Measurements from ENCODE around the gene GPR156. TPM values are rescaled to one million over a fixed set of nuclear protein-coding genes. Genes with fewer than 3 reads are reported as not detected.

The GPR156 gene
- total RNA-seq, 1 experiment from 2014 or later = 2.8 TPM

GRCh38 chr3:120214176-120214575 lies 70.8 kb downstream of the GPR156 start:
- DNase-seq = no peak
- H3K4me2 ChIP-seq = no peak overlapping the region
- POLR2A ChIA-PET (ENCODE audit: unreplicated experiment) = no interaction called here
- no peaks in the 10 kb centered on the region for H3K9me2 ChIP-seq (ENCODE audit: insufficient read depth)
- intact Hi-C loops (cut with micrococcal nuclease; ENCODE audit: unreplicated experiment) = no loop called here
- no peak overlapping the region for H3K4me3 ChIP-seq
- no peaks in the 10 kb centered on the region for H3K9me3 ChIP-seq (ENCODE audit: insufficient read depth, low read depth)
- TF ChIP-seq EZH2 (IDR thresholded peaks at IDR 0.05; ENCODE audit: low read depth) (no peak), CTCF (conservative IDR thresholded peaks at IDR 0.05) (no peak)
- H3K79me2 ChIP-seq (ENCODE audit: low read depth) = no peaks in the 10 kb centered on the region
- no peaks in the 10 kb centered on the region for H3K36me3 ChIP-seq (ENCODE audit: low read depth)
- no peaks in the 10 kb centered on the region for H3F3A ChIP-seq (ENCODE audit: insufficient read depth, low read depth)
- BruUV-seq (replicated peaks) = no TSS peak
- no peak overlapping the region for H3K27ac ChIP-seq
- CTCF ChIA-PET = no interaction called here
- no peak overlapping the region for H2AFZ ChIP-seq
- H3K27me3 ChIP-seq (ENCODE audit: insufficient read depth, low read depth) = no peaks in the 10 kb centered on the region
- no peaks in the 10 kb centered on the region for H3K4me1 ChIP-seq (replicated peaks; ENCODE audit: insufficient read depth)
- H4K20me1 ChIP-seq (ENCODE audit: insufficient read depth) = no peaks in the 10 kb centered on the region

- intact Hi-C loops (cut with micrococcal nuclease; ENCODE audit: unreplicated experiment) = no loop called here
- Histone ChIP-seq H3K79me2 (ENCODE audit: low read depth) (no peaks in the 10 kb centered on the region), H3K27me3 (ENCODE audit: insufficient read depth, low read depth) (no peaks in the 10 kb centered on the region), H3K4me1 (replicated peaks; ENCODE audit: insufficient read depth) (no peaks in the 10 kb centered on the region), H2AFZ (no peak overlapping the region), H3K27ac (no peak overlapping the region), H3K36me3 (ENCODE audit: low read depth) (no peaks in the 10 kb centered on the region), H3K4me3 (no peak overlapping the region), H3K4me2 (no peak overlapping the region), H3K9me3 (ENCODE audit: insufficient read depth, low read depth) (no peaks in the 10 kb centered on the region), H3F3A (ENCODE audit: insufficient read depth, low read depth) (no peaks in the 10 kb centered on the region), H3K9me2 (ENCODE audit: insufficient read depth) (no peaks in the 10 kb centered on the region), H4K20me1 (ENCODE audit: insufficient read depth) (no peaks in the 10 kb centered on the region)
- TF ChIP-seq CTCF (conservative IDR thresholded peaks at IDR 0.05) (no peak), EZH2 (IDR thresholded peaks at IDR 0.05; ENCODE audit: low read depth) (no peak)
- no peak for DNase-seq
- ChIA-PET POLR2A (ENCODE audit: unreplicated experiment) (no interaction called here), CTCF (no interaction called here)
- no TSS peak for BruUV-seq (replicated peaks)
Observed at GRCh38 chr3:120212505-120212904, 72.5 kb downstream of the GPR156 start.

- no TSS peak for BruUV-seq (replicated peaks)
- Histone ChIP-seq H3K4me3 (no peak overlapping the region), H3K79me2 (ENCODE audit: low read depth) (no peaks in the 10 kb centered on the region), H3K9me3 (ENCODE audit: insufficient read depth, low read depth) (no peaks in the 10 kb centered on the region), H4K20me1 (ENCODE audit: insufficient read depth) (no peaks in the 10 kb centered on the region), H3K36me3 (ENCODE audit: low read depth) (no peaks in the 10 kb centered on the region), H3K4me2 (no peak overlapping the region), H3K27me3 (ENCODE audit: insufficient read depth, low read depth) (no peaks in the 10 kb centered on the region), H3K27ac (no peak overlapping the region), H3K9me2 (ENCODE audit: insufficient read depth) (no peaks in the 10 kb centered on the region), H3F3A (ENCODE audit: insufficient read depth, low read depth) (no peaks in the 10 kb centered on the region), H2AFZ (no peak overlapping the region), H3K4me1 (replicated peaks; ENCODE audit: insufficient read depth) (no peaks in the 10 kb centered on the region)
- ChIA-PET CTCF (no interaction called here), POLR2A (ENCODE audit: unreplicated experiment) (no interaction called here)
- DNase-seq = no peak
- intact Hi-C loops (cut with micrococcal nuclease; ENCODE audit: unreplicated experiment) = no loop called here
- no peak for TF ChIP-seq EZH2 (IDR thresholded peaks at IDR 0.05; ENCODE audit: low read depth)
- TF ChIP-seq CTCF (conservative IDR thresholded peaks at IDR 0.05) = no peak
Observed at GRCh38 chr3:120209425-120209824, 75.6 kb downstream of the GPR156 start.

Data from PC-9 (cell line).